HCEC 1CT (cell line): ENCODE results near the gene MYO7B.

Experiments
- DNase-seq: peaks from one replicate; pipeline ENCODE4 v3.0.0-alpha.2; 2017

MYO7B gene

DNA sequence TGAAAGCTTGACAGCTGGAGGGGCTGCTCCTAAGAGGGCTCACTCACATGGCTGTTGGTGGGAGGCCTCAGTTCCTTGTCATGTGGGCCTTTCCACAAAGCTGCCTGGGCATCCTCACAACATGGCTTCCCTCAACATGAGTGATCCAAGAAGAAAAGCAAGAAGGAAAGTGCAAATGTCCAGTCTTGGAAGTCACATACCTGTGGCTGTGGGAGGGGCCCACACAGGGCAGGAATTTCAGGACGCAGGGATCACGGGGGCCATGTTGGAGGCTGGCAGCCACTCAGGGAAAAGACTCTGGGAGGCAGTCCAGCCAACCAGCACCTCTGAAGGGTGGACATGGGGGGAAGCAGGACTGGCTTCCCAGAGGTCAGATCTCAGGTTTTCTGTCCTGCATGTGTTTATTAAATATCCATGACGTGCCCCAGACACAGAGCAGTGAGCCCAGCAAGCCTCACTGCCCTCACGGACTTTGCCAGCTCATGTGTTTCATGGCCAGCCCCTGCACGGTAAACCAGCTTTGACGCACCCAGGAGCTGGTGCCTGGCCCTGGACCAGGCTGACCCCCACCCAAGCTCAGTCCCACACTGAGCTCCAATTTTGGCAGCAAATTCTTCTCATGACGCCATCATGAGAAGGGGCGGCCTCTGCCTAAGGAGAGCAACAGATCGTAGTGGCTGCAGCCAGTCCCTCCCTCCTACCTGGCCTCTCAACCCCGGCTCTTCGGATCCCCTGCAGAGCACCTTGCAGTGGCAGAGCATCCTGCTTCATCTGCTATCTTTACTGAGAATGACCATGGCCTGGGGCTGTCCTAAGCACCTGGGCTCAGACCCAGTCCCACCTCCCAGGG, 75.8 kb downstream of the MYO7B start:
- no peak for DNase-seq

DNA sequence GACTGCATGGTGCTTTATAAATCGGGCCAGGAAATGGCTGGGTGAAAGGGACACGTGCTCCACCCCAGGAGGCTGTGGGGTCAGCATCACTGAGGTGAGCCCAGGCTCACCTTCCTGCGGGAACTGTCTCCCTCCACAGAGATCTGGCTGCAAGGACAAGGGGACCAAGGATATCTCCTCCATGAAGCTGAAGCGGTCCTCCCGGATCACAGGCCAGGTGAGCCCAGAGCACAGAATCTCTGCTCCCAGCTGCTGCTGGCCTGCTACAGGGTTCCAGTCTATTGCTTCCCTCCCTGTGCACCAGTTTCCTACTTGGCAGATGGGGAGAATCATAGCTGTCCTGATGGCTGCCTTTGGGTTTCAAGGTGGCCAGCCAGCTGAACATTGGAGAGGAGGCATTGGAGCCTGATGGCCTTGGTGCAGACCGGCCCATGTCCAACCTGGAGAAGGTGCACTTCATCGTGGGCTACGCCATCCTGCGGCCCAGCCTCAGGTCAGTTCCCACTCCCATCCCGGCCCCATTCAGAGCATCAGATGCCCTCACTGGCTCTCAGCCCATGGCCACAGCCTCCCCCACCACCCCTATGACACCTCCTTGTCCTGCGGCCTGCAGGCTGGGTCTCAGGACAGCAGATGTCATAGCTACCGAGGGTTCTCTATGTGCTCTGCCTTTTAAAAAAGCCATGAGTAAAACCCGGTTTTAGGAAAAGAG, 76.8 kb downstream of the MYO7B start:
- DNase-seq, result no peak

DNA sequence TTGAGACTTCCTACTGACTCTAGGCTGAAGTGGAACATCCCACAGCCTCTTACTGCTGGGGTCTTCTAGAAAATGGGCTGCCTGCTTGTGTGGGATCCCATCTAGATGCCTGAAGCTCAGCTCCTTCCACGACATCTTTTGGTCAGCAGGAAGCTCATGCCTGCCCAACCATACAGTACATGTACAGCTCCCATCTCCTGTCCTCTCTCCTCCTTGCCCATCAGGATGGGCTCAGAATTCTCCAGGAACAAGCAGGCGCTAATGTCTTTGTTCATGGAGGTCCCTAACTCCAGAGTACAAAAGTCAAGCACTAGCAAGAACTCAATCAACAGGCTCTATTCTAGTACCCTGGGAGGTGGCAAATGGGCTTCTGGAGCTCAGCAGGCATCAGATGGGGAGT, 78.8 kb downstream of the MYO7B start:
- no peak for DNase-seq

DNA sequence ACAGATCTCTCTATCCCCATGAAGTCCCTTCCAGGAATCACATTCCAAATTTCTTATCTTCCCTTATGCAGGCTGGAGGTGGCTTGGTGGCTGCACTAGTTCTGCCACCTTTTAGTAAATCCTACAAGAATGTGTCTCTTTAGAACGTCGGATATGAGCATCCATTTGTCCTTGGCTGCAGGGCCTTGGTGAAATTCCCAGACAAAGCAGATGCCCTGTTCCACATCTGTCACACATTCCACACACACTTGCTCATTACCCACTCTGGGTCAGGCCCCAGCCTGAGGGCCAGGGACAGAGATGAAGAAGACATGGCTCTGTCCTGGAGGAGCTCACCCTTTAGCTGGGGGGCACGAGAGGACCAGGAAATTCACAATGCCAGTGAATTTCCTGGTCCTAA, 79.2 kb downstream of the MYO7B start:
- DNase-seq, result peak; percentile 5

DNA sequence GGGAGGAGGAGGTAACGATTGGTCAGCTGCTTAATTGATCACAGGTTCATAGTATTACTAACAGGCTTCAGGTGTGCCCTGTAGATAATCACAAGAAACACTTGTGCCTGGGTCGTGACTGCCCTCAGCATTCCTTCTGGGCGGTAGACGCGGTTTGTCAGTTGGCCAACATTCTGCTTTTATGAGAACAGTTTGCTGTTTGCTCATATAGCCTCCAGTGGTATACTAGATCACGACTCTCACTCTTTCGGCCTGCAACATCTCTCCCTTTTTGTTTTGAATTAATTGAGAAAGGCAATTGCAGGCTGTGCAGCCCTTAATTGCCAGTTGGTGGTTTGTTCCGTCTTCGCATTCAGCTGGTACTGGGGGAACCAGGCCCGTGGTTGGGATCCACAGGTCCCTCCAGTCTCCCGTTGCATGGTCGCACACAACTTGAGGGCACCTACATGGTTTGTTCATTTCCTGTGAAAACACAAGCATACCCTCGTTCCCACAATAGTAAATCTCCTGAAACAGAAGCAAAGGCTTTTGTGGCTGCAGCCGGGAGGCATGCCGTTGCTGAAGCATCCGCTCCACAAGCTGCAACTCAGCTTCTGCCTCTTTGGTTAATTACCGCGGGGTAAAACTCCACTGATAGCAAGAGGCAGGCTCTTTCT, 80.2 kb downstream of the MYO7B start:
- no peak for DNase-seq

DNA sequence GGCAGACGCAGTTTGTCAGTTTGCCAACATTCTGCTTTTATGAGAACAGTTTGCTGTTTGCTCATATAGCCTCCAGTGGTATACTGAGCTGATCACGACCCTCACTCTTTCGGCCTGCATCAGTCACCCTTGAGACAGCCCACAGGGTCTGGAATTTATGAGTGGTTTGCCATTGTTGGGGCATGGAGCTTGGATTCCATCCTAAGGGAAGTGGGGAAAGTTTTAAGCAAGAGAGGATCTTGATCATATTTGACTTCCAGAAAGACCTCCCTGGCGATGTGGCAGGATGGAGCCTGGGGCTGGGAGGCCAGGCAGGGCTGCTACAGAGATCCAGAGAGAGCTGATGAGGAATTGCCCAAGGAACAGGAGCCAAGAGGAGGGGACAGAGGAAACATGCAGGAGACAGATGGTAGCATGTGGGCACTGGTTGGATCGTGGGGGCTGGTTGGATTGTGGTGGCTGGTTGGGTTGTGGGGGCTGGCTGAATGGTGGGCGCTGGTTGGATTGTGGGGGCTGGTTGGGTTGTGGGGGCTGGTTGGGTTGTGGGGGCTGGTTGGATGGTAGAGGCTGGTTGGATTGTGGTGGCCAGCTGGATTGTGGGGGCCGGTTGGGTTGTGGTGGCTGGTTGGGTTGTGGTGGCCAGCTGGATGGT, 83.2 kb downstream of the MYO7B start:
- no peak for DNase-seq

DNA sequence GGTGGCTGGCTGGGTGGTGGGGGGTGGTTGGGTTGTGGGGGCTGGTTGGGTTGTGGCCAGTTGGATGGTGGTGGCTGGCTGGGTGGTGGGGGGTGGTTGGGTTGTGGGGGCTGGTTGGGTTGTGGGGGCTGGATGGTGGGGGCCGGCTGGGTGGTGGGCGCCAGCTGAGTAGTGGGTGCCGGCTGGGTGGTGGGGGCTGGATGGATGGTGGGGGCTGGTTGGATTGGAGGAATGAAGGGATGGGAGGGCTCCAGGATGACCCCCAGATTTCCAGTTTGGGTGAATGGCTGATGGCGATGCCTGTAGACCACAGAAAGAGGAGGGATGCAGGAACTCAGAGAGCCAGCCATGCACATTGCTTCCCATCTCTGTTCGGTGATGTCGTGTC, 83.7 kb downstream of the MYO7B start:
- no peak for DNase-seq

DNA sequence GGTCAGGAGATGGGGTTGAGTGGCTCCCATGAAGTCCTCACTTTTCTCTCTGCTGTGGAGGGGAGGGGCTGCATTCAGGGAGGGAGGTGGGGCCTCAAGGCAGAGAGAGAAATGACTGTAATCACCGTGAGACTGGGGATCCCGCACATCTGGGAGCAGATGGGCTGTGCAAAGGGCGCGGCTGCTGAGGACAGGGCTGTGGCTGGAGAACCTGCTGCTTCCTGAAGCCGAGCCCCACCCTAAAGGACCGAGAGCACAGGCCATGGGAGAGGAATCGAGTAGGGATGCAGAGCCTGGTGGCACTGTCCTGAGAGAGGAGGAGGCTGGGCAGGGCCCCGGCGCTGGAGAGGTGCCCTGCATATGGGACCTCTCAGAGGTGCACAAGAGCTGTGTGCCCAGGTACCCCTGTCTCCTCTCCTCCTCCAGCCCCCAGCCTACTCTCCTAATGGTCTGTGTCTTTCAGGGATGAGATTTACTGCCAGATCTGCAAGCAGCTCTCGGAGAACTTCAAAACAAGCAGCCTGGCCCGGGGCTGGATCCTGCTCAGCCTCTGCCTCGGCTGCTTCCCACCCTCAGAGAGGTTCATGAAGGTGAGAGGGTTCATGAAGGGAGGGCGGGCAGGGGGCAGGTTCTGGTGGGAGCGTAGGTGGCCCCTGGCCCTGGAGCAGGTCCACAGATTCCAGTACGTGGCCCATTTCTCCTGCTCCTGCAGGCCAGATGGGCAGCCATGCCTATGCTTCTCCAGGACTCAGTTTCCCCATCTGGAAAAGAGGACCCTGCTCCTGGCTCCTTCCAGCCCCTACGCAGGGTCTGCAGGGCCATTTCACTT, 84.6 kb downstream of the MYO7B start:
- no peak for DNase-seq

DNA sequence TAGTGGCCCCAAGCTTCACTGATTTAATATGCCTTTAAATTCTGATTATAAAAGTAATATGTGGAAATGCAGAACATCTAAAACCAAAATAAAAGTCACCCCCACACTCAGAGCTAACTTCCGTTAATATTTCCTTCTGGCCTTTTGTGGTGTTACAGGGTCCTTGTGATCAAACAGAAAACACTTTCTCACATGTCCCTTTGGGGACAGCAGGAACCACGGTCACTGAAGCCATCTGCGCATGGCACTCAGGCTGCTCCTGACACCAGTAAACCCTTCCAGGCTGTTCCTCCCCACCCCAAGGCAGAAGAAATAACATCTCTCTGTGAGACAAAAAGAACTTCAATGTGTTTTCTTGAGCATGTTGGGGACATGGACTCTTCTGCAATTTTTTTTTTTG, 85.4 kb downstream of the MYO7B start:
- DNase-seq, result no peak

DNA sequence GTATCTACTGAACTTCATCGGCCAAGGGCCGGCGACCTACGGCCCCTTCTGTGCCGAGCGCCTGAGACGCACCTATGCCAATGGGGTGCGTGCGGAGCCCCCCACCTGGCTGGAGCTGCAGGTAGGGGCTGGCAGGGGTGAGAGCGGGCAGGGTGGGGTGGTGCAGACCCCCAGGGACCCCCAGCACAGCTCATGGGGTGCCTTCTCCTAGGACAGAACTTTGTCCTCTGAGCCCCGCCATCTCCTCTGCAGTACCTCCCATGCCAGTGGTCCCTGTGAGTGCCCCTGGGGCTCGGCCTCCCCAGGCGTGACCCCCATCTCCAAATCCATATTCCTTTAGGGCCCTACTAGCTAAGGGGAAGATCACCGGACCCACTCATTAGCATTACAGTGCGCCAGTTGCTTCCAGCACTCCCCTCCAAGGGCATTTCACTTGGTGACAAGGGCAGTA, 86.5 kb downstream of the MYO7B start:
- no peak for DNase-seq

DNA sequence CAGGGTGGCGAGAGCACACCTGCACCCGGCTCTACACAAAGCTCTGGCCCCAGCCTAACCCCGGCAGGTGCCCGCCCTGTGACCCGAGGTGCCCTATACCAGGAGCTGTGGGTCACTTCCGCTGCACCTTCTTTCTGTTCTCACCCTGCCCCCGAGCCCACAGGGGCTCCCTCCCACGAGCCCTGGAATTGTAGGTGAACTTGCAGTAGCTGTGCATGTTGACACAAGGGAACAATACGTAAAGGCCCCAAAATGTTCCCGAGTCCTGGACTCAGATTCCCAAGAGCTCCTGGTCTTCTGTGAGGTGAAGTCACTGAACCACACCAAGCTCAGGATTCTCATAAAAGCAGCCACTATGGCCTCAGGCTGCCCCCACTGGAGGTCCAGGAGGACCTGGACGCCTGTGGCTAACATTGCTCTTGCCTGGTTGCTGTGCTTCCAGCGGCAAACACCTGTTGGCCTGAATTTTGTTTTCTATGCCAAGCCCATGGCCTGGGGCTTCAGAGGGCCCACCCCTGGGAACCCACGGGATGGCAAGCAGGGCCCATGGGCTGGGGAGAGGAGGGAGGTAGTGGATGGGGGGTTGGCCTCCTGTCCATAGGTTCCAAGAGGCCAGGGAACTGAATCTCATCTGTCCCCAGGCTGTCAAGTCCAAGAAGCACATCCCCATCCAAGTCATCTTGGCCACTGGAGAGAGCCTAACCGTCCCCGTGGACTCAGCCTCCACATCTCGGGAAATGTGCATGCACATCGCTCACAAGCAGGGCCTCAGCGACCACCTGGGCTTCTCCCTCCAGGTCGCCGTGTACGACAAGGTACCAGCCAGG, 87.3 kb downstream of the MYO7B start:
- no peak for DNase-seq

DNA sequence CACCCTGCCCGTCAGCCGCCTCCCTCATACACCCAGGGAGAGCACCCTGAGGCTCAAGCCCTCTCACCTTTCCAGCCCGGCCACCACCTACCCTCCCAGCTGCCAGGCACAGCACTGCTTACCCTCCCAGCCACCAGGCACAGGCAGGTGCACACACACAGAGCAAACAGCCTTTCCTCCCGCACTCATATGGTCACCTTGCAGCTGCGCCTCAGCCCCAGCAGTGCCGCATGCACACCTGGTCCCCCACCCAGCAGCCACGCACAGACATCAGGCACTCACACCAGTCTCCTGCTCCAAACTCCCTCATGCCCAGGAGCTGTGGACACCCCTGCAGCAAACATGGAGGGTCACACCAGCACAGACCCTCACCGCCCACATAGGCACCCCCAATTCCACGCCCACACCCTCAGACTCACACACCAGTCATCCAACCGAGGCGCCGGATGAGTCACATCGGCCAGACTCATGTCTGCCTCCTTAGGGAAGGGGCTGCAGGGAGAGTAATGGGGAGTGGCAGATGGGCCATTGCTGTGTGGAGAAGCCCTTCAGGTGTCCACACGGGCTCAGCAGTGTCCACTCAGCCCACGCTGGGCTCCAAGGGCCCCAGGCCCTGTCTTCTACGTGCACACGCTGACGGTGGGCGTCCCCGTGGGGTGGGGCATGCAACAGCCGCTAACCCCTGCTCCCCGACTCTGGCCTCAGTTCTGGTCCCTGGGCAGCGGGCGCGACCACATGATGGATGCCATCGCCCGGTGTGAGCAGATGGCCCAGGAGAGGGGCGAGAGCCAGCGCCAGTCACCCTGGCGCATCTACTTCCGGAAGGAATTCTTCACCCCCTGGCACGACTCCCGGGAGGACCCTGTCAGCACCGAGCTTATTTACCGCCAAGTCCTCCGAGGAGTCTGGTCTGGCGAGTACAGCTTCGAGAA, 88.2 kb downstream of the MYO7B start:
- peak; percentile 53 for DNase-seq

DNA sequence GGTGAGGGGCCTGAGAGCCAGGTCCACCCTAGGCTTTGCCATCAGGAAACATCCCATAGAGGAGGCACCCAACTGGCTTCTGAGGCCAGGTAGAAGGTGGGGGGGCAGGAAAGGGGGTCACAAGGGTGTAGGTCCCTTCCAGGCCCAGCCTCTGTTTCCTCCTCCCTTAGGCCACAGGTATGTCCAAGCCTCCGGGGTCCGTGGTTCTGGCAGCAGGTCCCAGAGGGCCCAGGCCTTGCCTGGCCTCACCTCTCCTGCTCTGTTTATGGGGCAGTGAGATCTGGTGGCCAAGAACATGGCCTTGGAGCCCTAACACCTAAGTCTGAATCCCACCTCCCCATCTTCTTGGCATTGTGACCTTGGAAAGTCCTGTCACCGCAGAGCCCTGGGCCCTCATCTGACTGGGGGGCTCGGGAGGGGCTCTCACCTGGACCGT, 88.9 kb downstream of the MYO7B start:
- no peak for DNase-seq

DNA sequence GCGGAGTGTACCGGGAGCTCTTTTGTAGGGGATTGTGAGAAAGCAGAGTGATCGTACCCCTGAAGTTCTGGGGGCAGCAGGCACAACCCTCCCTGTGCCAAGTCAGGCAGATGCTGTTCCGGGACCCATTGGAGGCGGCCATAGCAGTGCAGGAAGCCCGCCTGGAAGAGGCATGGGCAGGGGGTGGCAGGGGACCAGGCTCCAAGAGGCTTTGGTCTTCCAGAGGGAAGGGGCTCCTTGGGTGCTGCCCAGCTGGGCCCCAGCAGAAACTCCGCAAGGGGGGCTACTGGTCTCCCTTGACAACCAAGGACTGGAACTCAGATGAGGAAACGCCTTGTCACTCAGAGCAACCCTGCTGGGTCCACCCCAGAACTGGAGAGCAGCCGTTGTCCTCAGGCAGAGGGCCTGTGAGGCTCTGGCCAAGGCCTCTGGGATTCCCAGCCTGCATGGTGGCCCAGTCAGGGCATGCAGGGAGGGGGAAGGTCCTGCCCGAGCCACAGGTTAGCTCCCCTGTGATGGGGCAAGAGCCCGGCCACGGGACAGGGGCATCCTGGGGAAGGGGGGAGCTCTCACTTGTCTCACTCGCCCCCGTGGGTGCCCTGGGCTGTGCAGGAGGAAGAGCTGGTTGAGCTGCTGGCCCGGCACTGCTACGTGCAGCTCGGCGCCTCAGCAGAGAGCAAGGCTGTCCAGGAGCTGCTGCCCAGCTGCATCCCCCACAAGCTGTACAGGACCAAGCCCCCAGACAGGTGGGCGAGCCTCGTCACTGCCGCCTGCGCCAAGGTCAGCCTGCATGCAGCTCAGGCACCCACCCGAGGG, 89.5 kb downstream of the MYO7B start:
- DNase-seq, result no peak

DNA sequence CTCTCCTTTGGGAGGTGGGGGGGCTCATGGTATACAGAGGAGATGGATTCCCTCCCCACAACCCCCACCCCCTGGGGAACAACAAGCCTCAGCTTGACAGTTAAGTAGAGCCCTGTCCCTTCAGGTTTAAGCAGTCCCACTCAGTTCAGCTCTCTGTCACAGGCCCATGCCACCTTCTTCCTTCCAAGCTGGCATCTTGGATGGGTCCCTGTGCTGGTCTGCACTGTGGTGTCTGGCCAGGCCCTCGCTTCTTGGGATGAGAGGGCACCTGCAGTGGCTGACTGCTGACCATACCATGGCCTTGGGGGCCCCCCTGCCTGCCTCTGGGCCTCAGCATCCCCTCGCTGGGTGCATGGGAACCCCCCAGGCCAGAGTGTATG, 90.1 kb downstream of the MYO7B start:
- DNase-seq, result no peak

DNA sequence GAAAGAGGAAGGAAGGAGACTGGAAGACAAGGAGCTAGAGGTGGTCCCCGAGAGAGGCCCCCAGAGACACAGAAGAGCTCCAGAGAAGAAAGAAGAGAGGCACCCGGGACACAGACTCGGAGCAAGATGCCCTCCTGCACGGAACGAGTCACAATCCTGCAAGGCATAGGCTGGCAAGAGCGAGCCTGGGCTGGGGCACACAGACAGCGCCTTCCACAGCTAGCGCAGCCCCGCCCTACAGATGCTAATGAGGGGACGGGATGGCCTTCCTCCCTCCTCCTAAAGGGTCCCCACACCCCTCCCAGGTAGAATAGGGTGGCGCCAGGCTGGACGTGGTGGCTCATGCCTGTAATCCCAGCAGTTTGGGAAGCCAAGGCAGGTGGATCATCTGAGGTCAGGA, 90.7 kb downstream of the MYO7B start:
- DNase-seq, result no peak

DNA sequence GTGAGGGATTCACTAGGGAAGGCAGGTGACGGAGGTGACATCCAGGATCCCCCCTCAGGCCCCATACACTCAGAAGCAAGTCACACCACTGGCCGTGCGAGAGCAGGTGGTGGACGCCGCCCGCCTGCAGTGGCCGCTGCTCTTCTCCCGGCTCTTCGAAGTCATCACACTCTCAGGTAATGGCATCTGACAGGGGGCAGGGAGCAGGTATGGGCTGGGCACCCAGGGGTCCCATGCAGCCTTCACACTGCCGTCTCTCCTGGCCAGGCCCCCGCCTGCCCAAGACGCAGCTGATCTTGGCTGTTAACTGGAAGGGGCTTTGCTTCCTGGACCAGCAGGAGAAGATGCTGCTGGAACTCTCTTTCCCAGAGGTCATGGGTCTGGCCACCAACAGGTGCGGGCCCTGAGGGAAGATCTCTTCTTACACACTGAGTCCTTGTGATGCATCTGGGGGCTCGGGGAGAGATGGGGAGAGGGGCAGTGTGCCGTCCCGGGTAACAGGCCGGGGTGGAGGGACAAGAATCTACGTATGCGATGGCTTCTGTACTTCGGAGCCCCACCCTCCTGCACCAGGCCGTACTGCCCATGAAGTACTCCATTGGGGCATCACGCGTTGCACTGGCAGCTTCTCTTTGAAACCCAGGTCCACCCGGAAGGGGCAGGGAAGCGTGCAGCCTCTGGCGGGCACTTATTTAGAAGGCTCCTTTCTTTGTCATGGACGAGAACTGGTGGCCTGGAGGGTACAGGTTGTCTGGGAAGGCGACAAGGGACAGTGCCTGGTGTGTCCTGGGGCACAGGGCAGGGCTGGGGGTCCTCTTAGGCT, 91.6 kb downstream of the MYO7B start:
- DNase-seq, result no peak
